ENCODE measurements around the gene GLP2R.

The GLP2R gene

DNA sequence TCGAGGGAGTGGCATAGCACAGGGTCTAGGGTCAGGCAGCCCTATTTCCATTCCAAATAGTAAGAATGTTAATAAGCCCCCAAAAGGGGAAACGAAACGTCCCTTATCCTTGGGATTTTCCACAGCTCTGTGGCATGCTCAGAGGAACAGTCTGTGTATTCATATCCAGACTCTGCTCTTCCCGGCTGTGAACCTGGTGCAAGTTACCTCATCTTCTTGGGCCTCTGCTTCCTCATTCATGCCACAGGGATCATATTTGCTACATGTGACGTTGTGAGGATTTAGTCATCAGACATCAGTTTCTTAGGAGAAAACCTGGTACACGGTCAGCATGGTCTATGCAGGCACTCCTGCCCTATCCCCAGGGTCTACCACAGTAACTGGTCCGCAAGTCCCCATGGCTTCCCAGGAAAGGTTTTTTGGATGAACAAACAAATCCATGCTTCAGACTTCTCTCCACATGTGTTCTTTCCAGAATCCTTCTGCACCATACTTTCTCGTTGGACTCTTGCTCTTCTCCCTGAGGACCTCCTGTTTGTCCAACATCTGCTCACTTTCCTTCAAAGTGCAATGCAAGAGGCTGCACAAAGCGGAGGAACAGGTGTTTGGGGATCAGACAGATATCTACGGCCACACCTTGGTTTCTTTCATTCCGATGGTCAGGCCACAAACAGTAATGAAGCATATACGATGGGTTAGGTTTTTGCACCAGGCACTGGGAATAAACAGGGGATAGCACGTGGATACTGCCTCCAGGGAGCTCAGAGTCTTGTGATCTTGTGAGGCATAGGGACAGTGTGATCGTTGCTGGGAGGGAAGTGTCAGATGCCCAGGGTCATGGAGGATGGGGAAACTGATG, 17.7 kb downstream of the GLP2R start:
- TF ChIP-seq CTCF (IDR thresholded peaks at IDR 0.05; ENCODE audit: low read depth, low read length) (no peak), POLR2A (IDR thresholded peaks at IDR 0.05; ENCODE audit: extremely low read depth, insufficient read length) (no peak), MAX (IDR thresholded peaks at IDR 0.05; ENCODE audit: low read depth, low read length) (no peak), MYC (IDR thresholded peaks at IDR 0.05; ENCODE audit: low read depth, low read length) (no peak)
- no peak overlapping the region for H3K4me3 ChIP-seq (ENCODE audit: low read depth, low read length)
- DNase-seq (ENCODE audit: low read depth), result no peak

DNA sequence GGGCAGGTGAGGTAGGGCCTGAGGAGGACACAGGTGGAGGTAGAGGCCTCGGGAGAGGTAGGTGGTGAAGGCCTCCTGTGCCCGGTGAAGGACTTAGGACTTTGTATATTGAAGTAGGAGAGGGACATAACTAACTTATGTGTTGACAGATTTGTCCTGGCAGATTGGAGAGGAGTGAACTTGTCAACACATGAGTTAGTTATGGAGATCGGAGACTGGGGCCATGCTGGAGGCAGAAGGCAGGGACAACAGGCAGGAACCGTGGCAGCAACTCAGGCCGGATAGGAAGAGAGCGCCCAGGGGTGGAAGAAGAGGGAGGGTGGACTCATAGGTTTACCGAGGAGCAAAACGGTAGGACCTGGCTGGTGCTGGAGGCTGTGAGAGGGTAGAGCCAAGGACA, 18.4 kb downstream of the GLP2R start:
- DNase-seq (ENCODE audit: low read depth), result no peak
- H3K4me3 ChIP-seq (ENCODE audit: low read depth, low read length), result no peak overlapping the region
- TF ChIP-seq CTCF (IDR thresholded peaks at IDR 0.05; ENCODE audit: low read depth, low read length) (no peak), MAX (IDR thresholded peaks at IDR 0.05; ENCODE audit: low read depth, low read length) (no peak), MYC (IDR thresholded peaks at IDR 0.05; ENCODE audit: low read depth, low read length) (no peak), POLR2A (IDR thresholded peaks at IDR 0.05; ENCODE audit: extremely low read depth, insufficient read length) (no peak)

DNA sequence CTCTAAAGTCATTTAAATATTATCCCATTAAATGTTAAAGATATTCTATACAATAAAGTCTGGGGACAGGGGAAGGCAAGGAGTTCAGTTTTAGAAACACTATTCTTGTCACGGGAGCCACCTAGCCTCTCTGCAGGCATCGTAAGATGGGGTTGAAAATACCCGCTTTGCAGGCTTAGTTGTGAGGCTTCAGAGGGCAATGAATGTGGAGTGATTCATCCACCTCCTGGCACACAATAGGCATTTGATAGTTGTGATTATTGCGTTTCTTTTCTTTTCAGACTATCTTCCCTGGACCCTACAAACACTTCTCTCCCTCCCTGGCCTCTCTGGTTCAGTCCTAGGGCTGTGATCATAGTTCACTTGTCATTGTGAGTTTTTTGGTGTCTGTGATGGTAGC, 19.6 kb downstream of the GLP2R start:
- TF ChIP-seq POLR2A (IDR thresholded peaks at IDR 0.05; ENCODE audit: extremely low read depth, insufficient read length), result no peak
- no peak for TF ChIP-seq MAX (IDR thresholded peaks at IDR 0.05; ENCODE audit: low read depth, low read length)
- no peak for TF ChIP-seq MYC (IDR thresholded peaks at IDR 0.05; ENCODE audit: low read depth, low read length)
- TF ChIP-seq CTCF (IDR thresholded peaks at IDR 0.05; ENCODE audit: low read depth, low read length), result no peak
- DNase-seq (ENCODE audit: low read depth), result no peak
- H3K4me3 ChIP-seq (ENCODE audit: low read depth, low read length), result no peak overlapping the region

DNA sequence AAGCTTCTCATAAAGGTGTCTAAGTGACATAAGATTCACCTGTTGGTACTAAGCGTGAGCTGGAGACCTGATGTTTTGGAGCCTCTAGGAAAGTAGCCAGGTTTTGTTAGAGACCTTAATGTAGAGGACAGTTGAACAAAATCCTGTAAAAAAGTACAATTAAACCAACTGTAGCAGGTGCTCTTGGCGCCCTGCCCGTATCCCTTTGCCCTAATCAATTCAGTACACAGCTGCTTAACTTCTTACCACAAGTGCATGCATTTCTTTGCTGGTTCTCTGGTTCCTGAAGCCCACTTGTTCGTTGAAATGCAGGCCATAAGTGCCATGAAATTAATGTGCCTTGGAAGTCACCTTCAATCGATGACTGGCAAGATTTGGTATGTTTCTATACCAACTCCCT, 24.4 kb downstream of the GLP2R start:
- DNase-seq (ENCODE audit: low read depth), result no peak
- TF ChIP-seq POLR2A (IDR thresholded peaks at IDR 0.05; ENCODE audit: extremely low read depth, insufficient read length), result no peak
- no peak for TF ChIP-seq CTCF (IDR thresholded peaks at IDR 0.05; ENCODE audit: low read depth, low read length)
- TF ChIP-seq MAX (IDR thresholded peaks at IDR 0.05; ENCODE audit: low read depth, low read length), result no peak
- no peak for TF ChIP-seq MYC (IDR thresholded peaks at IDR 0.05; ENCODE audit: low read depth, low read length)
- H3K4me3 ChIP-seq (ENCODE audit: low read depth, low read length), result no peak overlapping the region

DNA sequence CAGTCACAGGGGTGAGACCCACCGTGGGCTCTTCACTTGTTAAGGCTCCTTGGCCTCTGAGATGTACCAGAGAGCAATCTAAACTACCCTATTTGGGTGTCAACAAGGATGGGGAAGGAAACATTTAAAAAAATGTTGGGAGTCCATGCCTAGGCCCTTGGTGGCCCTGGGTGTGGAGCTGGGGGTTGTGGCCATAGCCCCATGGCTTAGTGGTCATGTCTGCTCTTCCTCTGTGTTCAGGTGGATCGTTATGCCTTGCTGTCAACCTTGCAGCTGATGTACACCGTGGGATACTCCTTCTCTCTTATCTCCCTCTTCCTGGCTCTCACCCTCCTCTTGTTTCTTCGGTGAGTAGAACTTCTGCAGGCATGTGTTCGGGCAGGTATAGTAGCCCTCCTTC, 28.5 kb downstream of the GLP2R start:
- TF ChIP-seq MAX (IDR thresholded peaks at IDR 0.05; ENCODE audit: low read depth, low read length), result no peak
- TF ChIP-seq MYC (IDR thresholded peaks at IDR 0.05; ENCODE audit: low read depth, low read length), result no peak
- TF ChIP-seq POLR2A (IDR thresholded peaks at IDR 0.05; ENCODE audit: extremely low read depth, insufficient read length), result no peak
- no peak for TF ChIP-seq CTCF (IDR thresholded peaks at IDR 0.05; ENCODE audit: low read depth, low read length)
- no peak for DNase-seq (ENCODE audit: low read depth)
- no peak overlapping the region for H3K4me3 ChIP-seq (ENCODE audit: low read depth, low read length)

Measured in NB4 (cell line).